KOPT-K1 (cell line): ENCODE data around the gene L1CAM.
A peak's percentile ranks its signal among the peaks of the same experiment; 100 is the strongest.

ENCODE experiments used
- H3K27ac ChIP-seq: fragments of 200-600 bp; sonication (generic); 2 replicates; pipeline ENCODE4 v1.5.1; 2016; ENCODE audit warnings: antibody characterized with exemption, mild to moderate bottlenecking, low read depth, low read length; ENCODE audit not compliant: poor library complexity, severe bottlenecking
- H3K36me3 ChIP-seq: fragments of 200-600 bp; sonication (generic); 2 replicates; pipeline ENCODE4 v1.5.1; 2017; ENCODE audit warnings: antibody characterized with exemption, mild to moderate bottlenecking, low read length, moderate library complexity; ENCODE audit not compliant: insufficient read depth
- H3K9me3 ChIP-seq: fragments of 200-600 bp; sonication (generic); 2 replicates; pipeline ENCODE4 v1.5.1; 2017; ENCODE audit warnings: antibody characterized with exemption, low read length, mild to moderate bottlenecking; ENCODE audit not compliant: insufficient read depth, poor library complexity, severe bottlenecking

L1CAM gene

GRCh38 chrX:153901753-153902140, 15.8 kb upstream of the L1CAM start:
- peak overlapping the region; percentile 59 for H3K27ac ChIP-seq
- H3K9me3 ChIP-seq: no peaks in the 10 kb centered on the region
- H3K36me3 ChIP-seq: peaks cover 8% of the 10 kb centered on the region

DNA sequence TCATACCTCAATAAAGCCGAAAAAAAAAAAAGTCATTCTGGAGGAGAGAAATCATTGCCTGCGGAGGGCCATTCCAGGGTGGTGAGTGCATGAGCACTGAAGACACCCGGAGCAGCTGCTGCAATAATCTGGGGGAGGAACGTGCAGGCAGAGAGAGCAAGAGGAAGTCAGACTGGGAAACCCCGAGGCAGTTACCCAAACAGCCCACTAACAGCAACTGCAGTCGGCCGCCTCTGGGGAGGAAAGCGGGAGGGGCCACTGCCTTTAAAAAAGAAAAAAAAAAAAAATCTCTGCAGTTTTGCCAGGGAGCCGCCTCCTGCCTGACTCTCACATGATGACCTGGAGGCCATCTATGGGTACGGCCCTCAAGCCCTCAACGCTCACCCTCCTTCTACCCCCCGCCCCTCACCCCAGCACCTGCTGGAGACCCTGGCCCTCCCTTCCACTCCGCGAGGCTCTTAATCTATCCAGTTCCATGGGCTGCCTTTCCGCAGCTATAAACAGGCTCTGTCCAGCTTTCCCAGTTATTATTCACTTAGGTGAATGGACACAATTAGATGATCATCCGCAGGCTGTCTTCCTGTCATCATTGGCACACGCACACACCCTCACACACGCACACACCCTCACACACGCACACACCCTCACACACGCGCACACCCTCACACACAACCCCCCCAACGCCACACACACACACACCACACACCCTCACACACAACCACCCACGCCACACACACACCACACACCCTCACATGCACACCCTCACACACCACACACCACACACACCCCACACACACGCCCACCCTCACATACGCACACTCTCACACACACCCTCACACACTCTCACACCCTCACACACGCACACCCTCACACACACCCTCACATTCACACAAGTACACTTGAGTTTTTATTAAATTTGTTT, 15.1 kb upstream of the L1CAM start:
- peak overlapping the region; percentile 59 for H3K27ac ChIP-seq
- H3K9me3 ChIP-seq: no peaks in the 10 kb centered on the region
- H3K36me3 ChIP-seq: peaks cover 4% of the 10 kb centered on the region; the same call in 1 of the 2 replicates

GRCh38 chrX:153897899-153898298, 11.9 kb upstream of the L1CAM start:
- H3K27ac ChIP-seq: no peak overlapping the region
- no peaks in the 10 kb centered on the region for H3K9me3 ChIP-seq

GRCh38 chrX:153889123-153889522, 3.1 kb upstream of the L1CAM start:
- no peaks in the 10 kb centered on the region for H3K9me3 ChIP-seq
- H3K27ac ChIP-seq: no peak overlapping the region
- H3K36me3 ChIP-seq: no peaks in the 10 kb centered on the region

More at GRCh38 chrX:153897899-153898298, 11.9 kb upstream of the L1CAM start:
- H3K36me3 ChIP-seq: no peaks in the 10 kb centered on the region

GRCh38 chrX:153888344-153888743, 2.4 kb upstream of the L1CAM start:
- Histone ChIP-seq H3K9me3 (no peaks in the 10 kb centered on the region), H3K27ac (no peak overlapping the region), H3K36me3 (no peaks in the 10 kb centered on the region)

DNA sequence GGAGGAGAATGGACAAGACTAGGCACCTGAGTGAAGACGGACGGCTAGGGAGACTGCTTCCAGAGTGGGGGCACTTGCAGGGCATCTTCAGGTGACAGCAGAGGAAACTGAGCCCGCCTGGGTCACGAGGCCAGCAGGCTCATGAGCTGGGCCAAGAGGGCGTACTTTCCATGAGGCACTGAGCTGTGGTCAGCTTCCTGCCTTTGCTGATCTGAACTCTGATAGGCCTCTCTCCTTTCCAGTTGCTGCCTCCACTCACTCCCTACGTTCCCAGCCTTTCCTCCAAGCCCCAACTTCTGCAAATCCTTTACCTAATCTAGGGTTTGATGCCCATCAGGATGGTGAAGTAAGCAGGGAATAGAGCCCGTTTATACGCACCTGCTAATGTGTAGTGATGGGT, 1.4 kb upstream of the L1CAM start:
- Histone ChIP-seq H3K36me3 (no peaks in the 10 kb centered on the region), H3K9me3 (no peaks in the 10 kb centered on the region), H3K27ac (no peak overlapping the region)

GRCh38 chrX:153886915-153887314, 942 bp upstream of the L1CAM start:
- Histone ChIP-seq H3K36me3 (no peaks in the 10 kb centered on the region), H3K9me3 (no peaks in the 10 kb centered on the region), H3K27ac (no peak overlapping the region)

DNA sequence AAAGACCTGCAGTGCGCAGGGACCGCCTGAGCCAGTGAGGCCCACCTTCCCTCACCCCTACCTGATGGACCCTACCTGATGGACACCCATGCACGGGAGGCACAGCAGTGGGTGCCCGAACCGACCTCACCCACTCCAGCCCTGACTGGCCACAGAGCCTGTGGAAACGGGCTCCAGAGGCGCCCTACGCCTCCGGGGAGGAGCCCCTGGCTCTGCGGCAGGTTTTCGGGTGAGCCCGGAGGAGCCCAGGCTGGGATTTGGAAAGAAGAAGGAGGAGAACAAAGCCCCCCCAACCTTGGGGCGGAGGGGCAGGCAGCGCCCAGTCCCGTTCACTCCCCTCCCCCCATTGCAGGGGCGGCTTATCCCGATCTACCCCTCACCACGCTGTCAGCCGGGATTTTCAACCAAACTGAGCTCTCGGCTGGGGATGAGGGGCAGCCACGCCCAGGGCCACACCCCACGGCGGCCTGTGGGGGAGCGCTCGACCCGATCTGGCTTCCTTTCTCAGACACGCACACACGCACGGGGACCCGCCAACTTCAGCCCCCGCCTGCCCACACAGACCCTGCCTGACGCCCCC, 675 bp downstream of the L1CAM start:
- H3K9me3 ChIP-seq: no peaks in the 10 kb centered on the region
- no peak overlapping the region for H3K27ac ChIP-seq
- no peaks in the 10 kb centered on the region for H3K36me3 ChIP-seq

DNA sequence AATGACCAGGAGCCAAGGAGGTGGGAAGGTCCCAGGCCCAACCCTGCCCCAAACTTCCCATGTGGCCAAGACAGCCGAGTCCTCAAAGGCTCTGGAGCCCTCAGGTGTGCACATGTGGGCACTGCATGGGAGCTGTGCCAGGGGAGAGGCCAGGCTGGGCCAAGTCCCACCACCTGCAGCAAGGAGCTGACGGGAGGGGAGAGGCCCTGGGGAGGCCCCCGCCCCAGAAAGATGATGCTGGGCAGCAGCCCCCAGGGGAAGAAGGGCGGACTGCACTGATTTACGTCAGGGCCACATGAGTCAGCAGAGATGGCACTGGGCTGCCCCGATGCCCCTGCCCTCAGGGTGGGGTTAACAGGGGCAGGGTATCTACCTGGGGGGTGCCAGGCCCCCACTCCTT, 1.4 kb downstream of the L1CAM start:
- Histone ChIP-seq H3K36me3 (no peaks in the 10 kb centered on the region), H3K27ac (no peak overlapping the region), H3K9me3 (no peaks in the 10 kb centered on the region)

- H3K27ac ChIP-seq: no peak overlapping the region
Measured at GRCh38 chrX:153884136-153884535, 1.8 kb downstream of the L1CAM start.

DNA sequence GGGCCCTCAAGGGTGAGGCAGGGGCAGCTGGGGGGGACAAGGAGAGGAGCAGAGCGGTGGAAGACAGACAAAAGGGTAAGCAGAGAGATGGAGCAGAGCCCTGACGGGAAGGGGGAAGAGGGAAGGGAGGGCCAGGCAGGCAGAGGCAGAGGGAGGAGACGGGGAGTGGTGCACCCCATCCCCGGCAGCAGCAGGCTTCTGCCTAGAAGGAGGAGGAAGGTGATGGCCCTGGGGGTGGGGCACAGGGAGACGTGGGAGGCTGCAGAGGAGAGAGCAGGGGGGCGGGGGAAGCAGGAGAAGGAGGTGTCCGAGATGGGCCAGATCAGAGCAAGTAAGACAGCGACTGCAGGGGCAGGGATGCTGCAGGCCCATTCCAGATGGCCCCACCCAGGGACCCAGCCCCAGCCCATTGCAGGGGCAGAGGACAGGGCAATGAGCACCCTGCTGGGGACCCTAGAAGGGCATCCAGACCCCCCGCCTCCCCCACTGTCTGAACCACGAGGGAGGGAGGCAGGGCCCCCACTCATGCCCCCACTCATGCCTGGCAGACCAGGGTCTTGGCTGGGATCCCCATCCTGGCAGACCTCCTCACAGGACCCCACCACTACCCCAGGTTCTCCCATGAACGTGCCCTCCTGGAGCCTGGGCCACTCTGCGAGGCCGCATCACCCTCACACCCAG, 2.7 kb downstream of the L1CAM start:
- Histone ChIP-seq H3K27ac (no peak overlapping the region), H3K36me3 (no peaks in the 10 kb centered on the region)

More at GRCh38 chrX:153884136-153884535, 1.8 kb downstream of the L1CAM start:
- H3K36me3 ChIP-seq: no peaks in the 10 kb centered on the region
- H3K9me3 ChIP-seq: no peaks in the 10 kb centered on the region

GRCh38 chrX:153882557-153882956, 3.4 kb downstream of the L1CAM start:
- no peak overlapping the region for H3K27ac ChIP-seq
- no peaks in the 10 kb centered on the region for H3K36me3 ChIP-seq
- H3K9me3 ChIP-seq: no peaks in the 10 kb centered on the region

More for the DNA sequence above, 2.7 kb downstream of the L1CAM start:
- H3K9me3 ChIP-seq: no peaks in the 10 kb centered on the region

- Histone ChIP-seq H3K9me3 (no peaks in the 10 kb centered on the region), H3K27ac (no peak overlapping the region), H3K36me3 (no peaks in the 10 kb centered on the region)
Measured at GRCh38 chrX:153882086-153882498, 3.9 kb downstream of the L1CAM start.

GRCh38 chrX:153881281-153881680, 4.7 kb downstream of the L1CAM start:
- Histone ChIP-seq H3K9me3 (no peaks in the 10 kb centered on the region), H3K36me3 (no peaks in the 10 kb centered on the region), H3K27ac (no peak overlapping the region)

DNA sequence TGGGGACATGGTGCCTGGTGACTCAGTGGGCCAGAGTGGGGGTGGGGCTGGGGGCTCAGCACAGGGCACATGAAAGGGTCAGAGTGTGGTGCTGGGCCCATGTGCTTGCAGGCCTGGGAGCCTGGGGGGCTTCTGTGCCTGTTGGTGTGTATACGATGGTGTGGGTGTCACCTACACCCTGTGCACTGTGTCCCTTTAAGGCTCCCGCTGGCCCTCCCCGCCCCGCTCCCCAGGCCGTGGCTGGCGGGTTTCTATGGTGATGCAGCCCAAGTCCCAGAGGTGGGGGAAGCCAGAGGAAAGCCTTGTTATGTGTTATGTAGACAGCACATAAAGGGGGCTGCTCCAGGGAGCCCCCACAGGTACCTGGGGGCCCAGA, 5.5 kb downstream of the L1CAM start:
- H3K27ac ChIP-seq: no peak overlapping the region
- no peaks in the 10 kb centered on the region for H3K9me3 ChIP-seq
- no peaks in the 10 kb centered on the region for H3K36me3 ChIP-seq
